ENCODE data around the gene CENATAC.
"Not testable (repeated sequence)": the region's sequence is repeated elsewhere in the genome, so short reads cannot be mapped to it uniquely, and the experiment has no call there.

CENATAC gene

DNA sequence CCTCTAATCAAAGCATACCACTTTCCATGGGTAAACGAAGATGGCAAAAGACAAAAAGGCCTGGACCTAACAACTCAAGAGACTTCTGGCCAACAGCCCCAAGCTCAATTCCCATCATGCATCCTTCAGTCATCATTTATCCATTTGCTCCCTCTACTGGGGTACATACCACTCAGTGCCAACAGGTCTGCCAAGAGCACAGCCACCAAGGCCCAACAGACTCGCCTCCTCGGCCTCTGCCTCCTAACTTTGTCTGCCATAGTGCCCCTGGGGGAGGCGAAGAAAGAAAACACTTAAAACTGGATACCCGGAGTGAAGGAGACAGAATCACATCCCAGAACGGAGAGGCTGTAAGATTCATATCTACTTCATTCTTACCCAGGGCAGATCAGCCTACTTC is 58.0 kb downstream of the CENATAC start:
- DNase-seq (ENCODE audit: low spot score): peak; percentile 60

DNA sequence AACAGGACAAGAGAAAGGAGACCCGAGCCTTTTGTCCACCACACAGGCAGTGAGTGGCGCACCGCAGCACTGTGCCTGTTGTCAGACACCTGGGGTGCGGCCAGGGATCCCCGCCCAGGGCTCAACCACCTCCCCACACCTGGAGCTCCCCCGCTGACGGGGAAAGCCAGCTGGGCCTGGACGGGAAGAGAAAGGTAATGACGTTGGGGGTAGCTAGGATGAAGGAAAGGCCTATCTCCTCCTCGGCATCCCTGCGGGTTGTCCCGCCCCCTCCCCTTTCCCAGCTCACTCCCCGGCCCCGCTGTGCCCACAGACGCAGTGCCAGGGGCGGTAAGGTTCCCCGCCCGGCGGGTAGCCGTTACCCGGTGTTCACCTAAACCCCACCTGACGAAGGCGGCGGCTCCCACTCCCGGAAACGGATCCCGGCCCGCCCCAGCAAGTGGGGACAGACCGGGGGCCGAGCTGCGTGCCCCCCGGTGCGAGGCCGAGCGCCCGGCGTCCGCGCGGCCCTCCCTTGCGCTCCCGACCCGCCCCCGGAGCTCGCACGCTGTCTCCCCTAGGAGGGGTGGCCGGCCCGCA is 58.6 kb downstream of the CENATAC start:
- peak; percentile 42 for DNase-seq (ENCODE audit: low spot score)

DNA sequence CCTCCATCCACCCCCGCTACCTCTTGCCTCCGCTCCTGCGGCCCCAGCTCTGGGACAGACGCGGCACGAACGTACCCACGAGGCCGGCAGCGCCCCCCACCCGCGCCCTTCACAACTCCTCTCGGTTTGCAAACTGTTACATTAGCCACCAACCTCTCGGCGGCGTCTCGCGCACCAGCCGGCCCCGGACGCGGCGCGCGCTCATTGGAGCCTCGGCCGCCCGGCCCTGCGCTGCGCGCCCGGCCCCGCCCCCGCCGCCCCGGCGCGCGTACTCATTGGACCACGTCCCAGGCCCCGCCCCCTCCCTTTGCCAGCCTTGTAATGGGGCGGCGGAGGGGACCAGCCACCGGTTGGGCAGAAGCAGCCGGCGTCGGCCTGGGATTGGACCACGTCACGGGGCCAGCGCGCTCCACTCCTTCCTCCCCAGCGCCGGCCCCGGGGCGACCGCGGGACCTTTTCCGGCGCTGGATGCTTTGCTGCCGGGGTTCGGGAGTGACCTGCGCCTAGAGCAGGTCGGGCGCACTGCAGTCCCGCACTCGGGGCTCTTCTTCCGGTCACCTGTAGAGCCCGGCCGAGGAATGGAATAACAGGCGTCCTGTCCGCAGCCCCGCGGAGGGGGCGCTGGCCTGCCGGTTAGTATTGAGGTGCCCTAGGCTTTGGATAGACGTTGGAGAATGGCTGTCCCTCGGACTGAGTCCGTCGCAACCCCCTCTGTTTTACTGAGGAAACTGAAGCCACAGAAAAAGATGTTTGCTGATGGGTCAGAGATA is 59.2 kb downstream of the CENATAC start, which contains the start of gene HYOU1:
TSS of gene HYOU1 (minus strand) at position 206 of the 770 bp plus-strand sequence. CDS start 1,045 bp downstream, outside the sequence.
- peak; percentile 98 for DNase-seq (ENCODE audit: low spot score)

DNA sequence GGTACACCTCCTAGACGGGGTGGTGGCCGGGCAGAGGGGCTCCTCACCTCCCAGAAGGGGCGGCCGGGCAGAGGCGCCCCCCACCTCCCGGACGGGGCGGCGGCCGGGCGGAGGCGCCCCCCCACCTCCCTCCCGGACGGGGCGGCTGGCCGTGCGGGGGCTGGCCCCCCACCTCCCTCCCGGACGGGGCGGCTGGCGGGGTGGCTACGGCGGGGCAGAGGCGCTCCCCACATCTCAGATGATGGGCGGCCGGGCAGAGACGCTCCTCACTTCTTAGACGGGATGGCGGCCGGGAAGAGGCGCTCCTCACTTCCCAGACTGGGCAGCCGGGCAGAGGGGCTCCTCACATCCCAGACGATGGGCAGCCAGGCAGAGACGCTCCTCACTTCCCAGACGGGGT is 61.2 kb downstream of the CENATAC start:
- DNase-seq (ENCODE audit: low spot score): not testable (repeated sequence)

DNA sequence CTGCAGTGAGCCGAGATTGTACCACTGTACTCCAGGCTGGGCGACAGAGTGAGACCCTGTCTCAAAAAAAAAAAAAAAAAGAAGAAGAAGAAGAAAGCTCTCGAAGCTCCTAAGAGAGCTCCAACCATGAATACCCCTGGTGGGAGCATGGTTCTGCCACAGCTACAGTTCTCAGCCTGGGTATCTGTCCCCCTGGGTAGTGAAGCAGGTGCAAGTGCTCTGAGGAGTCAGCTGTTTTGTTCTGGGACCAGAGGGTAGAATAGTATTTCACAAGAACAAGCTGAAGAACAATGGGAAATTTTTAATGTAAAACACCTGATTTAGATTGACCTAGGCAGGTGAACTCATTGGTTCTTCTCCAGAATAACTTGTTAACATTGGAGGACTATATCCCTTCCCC is 63.3 kb downstream of the CENATAC start:
- DNase-seq (ENCODE audit: low spot score): no peak

DNA sequence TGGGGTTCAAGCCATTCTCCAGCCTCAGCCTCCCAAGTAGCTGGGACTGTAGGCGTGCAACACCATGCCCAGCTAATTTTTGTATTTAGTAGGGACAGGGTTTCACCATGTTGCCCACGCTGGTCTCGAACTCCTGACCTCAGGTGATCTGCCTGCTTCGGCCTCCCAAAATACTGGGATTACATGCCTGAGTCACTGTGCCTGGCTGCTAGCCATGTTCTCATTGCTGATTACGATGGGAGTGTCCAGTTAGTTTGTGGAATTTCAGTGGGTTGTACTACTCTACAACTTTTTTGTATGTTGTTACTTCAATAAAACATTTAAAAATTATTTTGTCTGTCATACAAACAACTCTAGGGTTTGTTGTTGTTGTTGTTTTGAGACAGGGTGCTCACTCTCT is 64.8 kb downstream of the CENATAC start:
- DNase-seq (ENCODE audit: low spot score): peak; percentile 38

DNA sequence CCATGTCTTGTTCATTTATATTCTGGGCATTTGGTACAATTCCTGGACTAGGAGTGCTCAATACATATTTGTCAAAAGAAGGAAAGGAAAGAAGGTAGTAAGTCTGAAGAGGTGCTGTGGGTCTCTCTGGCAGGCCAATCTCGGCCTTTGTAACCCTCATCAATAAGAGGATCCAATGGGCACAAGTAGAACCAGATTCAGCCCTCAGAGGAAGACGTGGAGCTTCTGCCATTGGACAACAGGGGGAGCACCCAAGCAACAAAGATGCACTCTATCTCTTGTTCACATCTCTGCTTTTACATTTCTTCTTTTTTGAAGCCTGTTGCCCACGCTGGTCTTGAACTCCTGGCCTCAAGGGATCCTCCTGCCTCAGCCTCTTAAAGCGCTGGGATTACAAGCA is 67.4 kb downstream of the CENATAC start:
- peak; percentile 41 for DNase-seq (ENCODE audit: low spot score)

All from hepatic stellate cell (primary cell).